Aorta (tissue), 5 donors: ENCODE measurements around the gene SYNJ2BP. TPM values are rescaled to one million over a fixed set of nuclear protein-coding genes. Genes with fewer than 3 reads are reported as not detected.

ENCODE experiments used
- ATAC-seq: fragments of 200-7000 bp; cut with Tn5 transposase; one replicate; pipeline ENCODE4 v1.9.1; 2022; ENCODE audit warnings: moderate library complexity; ENCODE audit not compliant: low FRiP score
- DNase-seq, 2 donors: peaks; one replicate each; pipeline ENCODE4 v3.0.0-alpha.2; 2020
- H3K27ac ChIP-seq, 2 donors: one replicate each; pipeline ENCODE4 v1.5.1; 2013; ENCODE audit warnings: low read length in 2 of 2, mild to moderate bottlenecking in 2 of 2, moderate library complexity in 2 of 2, control low read depth in 1 of 2, inconsistent platforms in 1 of 2, low read depth in 1 of 2
- H3K27me3 ChIP-seq, 2 donors: one replicate each; pipeline ENCODE4 v1.6.1; 2013; ENCODE audit warnings: control low read depth in 1 of 2, low read length in 1 of 2, mild to moderate bottlenecking in 1 of 2, moderate library complexity in 1 of 2; ENCODE audit not compliant: insufficient read depth in 2 of 2, control insufficient read depth in 1 of 2
- H3K36me3 ChIP-seq, 2 donors: one replicate each; pipeline ENCODE4 v1.6.1; 2013; ENCODE audit warnings: control low read depth in 1 of 2, low read length in 1 of 2, mild to moderate bottlenecking in 1 of 2; ENCODE audit not compliant: insufficient read depth in 2 of 2, control insufficient read depth in 1 of 2
- H3K4me1 ChIP-seq, 2 donors: one replicate each; pipeline ENCODE4 v1.6.1; 2013; ENCODE audit warnings: low read length in 2 of 2, control low read depth in 1 of 2, mild to moderate bottlenecking in 1 of 2, moderate library complexity in 1 of 2; ENCODE audit not compliant: insufficient read depth in 2 of 2, control insufficient read depth in 1 of 2
- H3K4me3 ChIP-seq, 2 donors: one replicate each; pipeline ENCODE4 v1.5.1; 2013; ENCODE audit warnings: low read length in 2 of 2, control low read depth in 1 of 2, mild to moderate bottlenecking in 1 of 2
- H3K9me3 ChIP-seq: one replicate; pipeline ENCODE4 v1.6.1; 2013; ENCODE audit warnings: mild to moderate bottlenecking, low read length; ENCODE audit not compliant: control insufficient read depth
- WGBS, 2 donors: extraction: QIAGEN DNeasy Blood & Tissue Kit; methylation state at CpG; one replicate each; pipeline ENCODE4 v1.1.7; 2013; 5-methylcytosine and 5-hydroxymethylcytosine counted together
- intact Hi-C, 2 donors: fragments of 100-400 bp; cut with DNase I; formaldehyde crosslinking; loops; one replicate each; pipeline versions ENCODE4 v1.14.2 to v1.15.0; 2022
- polyA plus RNA-seq, 2 donors: library from polyadenylated mRNA; stranded (reverse); fragments of 200-250 nt; gene quantifications; one replicate each; pipeline ENCODE4 v1.2.3, GENCODE V29; 2013
- total RNA-seq, 2 donors: library from RNA; stranded (reverse); fragmentation: NEBNext Ultra II Directional; extraction: Animal tissue kit (Norgen Biotek cat#: 25700); gene quantifications; one replicate each; pipeline ENCODE4 v1.2.1, GENCODE V29; 2021
- donor health status: healthy with polysubstance abuse.
- donor health status: Bipolar disorder and iron deficiency.
- donor health status: DM: no; HTN: no; CAD: no.
- donor health status: DM: no; HTN: no; CAD: no.
- donor health status: DM: yes; HTN: yes; CAD: no.

The SYNJ2BP gene
- total and polyA plus RNA-seq, 4 donors, result 16.6 to 35.8 (median 27.6) TPM

- WGBS, 2 donors, result 95 to 99% methylated on average over 23 of the region's 23 CpGs
- Histone ChIP-seq H3K4me1 (peaks cover 0 to 2% of the 10 kb centered on the region in 2 donors), H3K4me3 (no peak overlapping the region), H3K27ac (no peak overlapping the region), H3K27me3 (no peaks in the 10 kb centered on the region), H3K9me3 (no peaks in the 10 kb centered on the region), H3K36me3 (peaks cover 0 to 4% of the 10 kb centered on the region in 2 donors)
- DNase-seq, result peak in 1 of 2 donors; percentile 73
- ATAC-seq, result peak; percentile 38
- intact Hi-C loops, result no loop called here
Observed at GRCh38 chr14:70398706-70399431, 18.0 kb downstream of the SYNJ2BP start.

GRCh38 chr14:70398280-70398679 lies 18.6 kb downstream of the SYNJ2BP start:
- DNase-seq (no peak), ATAC-seq (peak; percentile 36)
- 94 to 100% methylated on average over 2 of the region's 2 CpGs for WGBS, 2 donors
- intact Hi-C loops, result no loop called here
- Histone ChIP-seq H3K9me3 (no peaks in the 10 kb centered on the region), H3K4me1 (peaks cover 0 to 1% of the 10 kb centered on the region in 2 donors), H3K4me3 (no peak overlapping the region), H3K36me3 (peaks cover 0 to 4% of the 10 kb centered on the region in 2 donors), H3K27me3 (no peaks in the 10 kb centered on the region), H3K27ac (no peak overlapping the region)

- Histone ChIP-seq H3K4me3 (no peak overlapping the region), H3K27me3 (no peaks in the 10 kb centered on the region), H3K27ac (no peak overlapping the region), H3K4me1 (no peaks in the 10 kb centered on the region), H3K36me3 (peaks cover 0 to 4% of the 10 kb centered on the region in 2 donors), H3K9me3 (no peaks in the 10 kb centered on the region)
- intact Hi-C loops, result no loop called here
- ATAC-seq (no peak), DNase-seq (no peak)
- 95 to 98% methylated on average over 2 of the region's 2 CpGs for WGBS, 2 donors
Observed at GRCh38 chr14:70397746-70398145, 19.1 kb downstream of the SYNJ2BP start.

GRCh38 chr14:70394674-70395306 lies 22.1 kb downstream of the SYNJ2BP start:
- Histone ChIP-seq H3K27me3 (no peaks in the 10 kb centered on the region), H3K9me3 (no peaks in the 10 kb centered on the region), H3K4me3 (no peak overlapping the region), H3K27ac (no peak overlapping the region), H3K36me3 (peaks cover 0 to 4% of the 10 kb centered on the region in 2 donors), H3K4me1 (no peaks in the 10 kb centered on the region)
- ATAC-seq, result no peak
- DNase-seq, result no peak
- intact Hi-C loops, result no loop called here

GRCh38 chr14:70392676-70393075 lies 24.2 kb downstream of the SYNJ2BP start:
- ATAC-seq (no peak), DNase-seq (no peak)
- Histone ChIP-seq H3K4me3 (no peak overlapping the region), H3K27ac (no peak overlapping the region), H3K4me1 (no peaks in the 10 kb centered on the region), H3K9me3 (no peaks in the 10 kb centered on the region), H3K27me3 (no peaks in the 10 kb centered on the region), H3K36me3 (peaks cover 0 to 4% of the 10 kb centered on the region in 2 donors)
- WGBS, 2 donors, result 56 to 71% methylated on average over 3 of the region's 3 CpGs
- intact Hi-C loops, result no loop called here

- no peaks in the 10 kb centered on the region for H3K27me3 ChIP-seq
- no peak for DNase-seq
- intact Hi-C loops, result no loop called here
- WGBS, 2 donors, result 90 to 94% methylated on average over 6 of the region's 6 CpGs
- no peak overlapping the region for H3K4me3 ChIP-seq
- H3K4me1 ChIP-seq, result no peaks in the 10 kb centered on the region
- H3K27ac ChIP-seq, result no peak overlapping the region
- ATAC-seq, result no peak
- no peaks in the 10 kb centered on the region for H3K36me3 ChIP-seq
- no peaks in the 10 kb centered on the region for H3K9me3 ChIP-seq
Observed at GRCh38 chr14:70391493-70392391, 25.1 kb downstream of the SYNJ2BP start.

- DNase-seq, result no peak
- Histone ChIP-seq H3K4me3 (no peak overlapping the region), H3K27ac (no peak overlapping the region), H3K36me3 (peaks cover 0 to 5% of the 10 kb centered on the region in 2 donors), H3K9me3 (no peaks in the 10 kb centered on the region), H3K27me3 (no peaks in the 10 kb centered on the region), H3K4me1 (no peaks in the 10 kb centered on the region)
- WGBS, 2 donors, result 93% methylated on average over 2 of the region's 2 CpGs
- ATAC-seq, result no peak
- intact Hi-C loops, result no loop called here
Observed at GRCh38 chr14:70382536-70382935, 34.4 kb downstream of the SYNJ2BP start.

GRCh38 chr14:70380824-70381223 lies 36.1 kb downstream of the SYNJ2BP start:
- intact Hi-C loops, result no loop called here
- ATAC-seq (no peak), DNase-seq (no peak)
- no peaks in the 10 kb centered on the region for H3K4me1 ChIP-seq
- H3K36me3 ChIP-seq, result no peaks in the 10 kb centered on the region
- H3K27ac ChIP-seq, result no peak overlapping the region
- no peaks in the 10 kb centered on the region for H3K9me3 ChIP-seq
- no peak overlapping the region for H3K4me3 ChIP-seq
- no peaks in the 10 kb centered on the region for H3K27me3 ChIP-seq
